GM12878 (cell line): Measurements from ENCODE around the gene PCGF6. TPM values are rescaled to one million over a fixed set of nuclear protein-coding genes. Genes with fewer than 3 reads are reported as not detected.

Experiments
- ATAC-seq: fragments of 200-7000 bp; cut with Tn5 transposase; 3 replicates; pipeline ENCODE4 v1.9.1; 2020; ENCODE audit warnings: mild to moderate bottlenecking, moderate library complexity
- BruUV-seq: library from RNA; stranded (reverse); fragments of 400-500 nt; replicated peaks from 2 replicates; lab custom pipeline; 2021; lab: Mats Ljungman, UMichigan
- CTCF ChIA-PET: fragments of 300-600 bp; sonication (Branson Sonifier 250); formaldehyde crosslinking; extraction: SDS; loops from one replicate; lab custom pipeline; 2021; ENCODE audit warnings: inconsistent platforms; lab: Yijun Ruan, JAX
- POLR2A ChIA-PET: fragments of 350-600 bp; formaldehyde crosslinking; extraction: SDS; loops from one replicate; lab custom pipeline; 2021; ENCODE audit warnings: inconsistent platforms; lab: Charles Lee
- RAD21 ChIA-PET: fragments of 300-600 bp; sonication (Branson Sonifier 250); formaldehyde crosslinking; loops from one replicate; lab custom pipeline; 2023; ENCODE audit warnings: antibody characterized with exemption; ENCODE audit not compliant: unreplicated experiment; lab: Charles Lee
- SMC1A ChIA-PET: fragments of 300-600 bp; sonication (Branson Sonifier 250); formaldehyde crosslinking; loops from one replicate; lab custom pipeline; 2023; ENCODE audit not compliant: unreplicated experiment, uncharacterized antibody; lab: Charles Lee
- DNase-seq: peaks from one replicate; pipeline ENCODE4 v3.0.0-alpha.2; 2011; ENCODE audit warnings: low read depth, low spot score
- FAIRE-seq: peaks from 3 replicates; lab custom pipeline; 2011; peaks lifted over from hg19 to GRCh38; lab: Jason Lieb, UNC
- H2AFZ ChIP-seq: 2 replicates; pipeline ENCODE4 v1.6.0; 2011; ENCODE audit warnings: low read depth, low read length, control low read depth; ENCODE audit not compliant: control insufficient read depth
- H3K27ac ChIP-seq: 2 replicates; pipeline ENCODE4 v1.5.1; 2011; ENCODE audit warnings: control low read depth; ENCODE audit not compliant: control insufficient read depth, insufficient read depth
- H3K27me3 ChIP-seq, 2 experiments: replicated peaks in 1 of 2; 2 replicates each; pipeline versions ENCODE4 v1.6.0 to v1.6.1; 2011; ENCODE audit warnings: low read length in 1 of 2; ENCODE audit not compliant: control insufficient read depth in 2 of 2, insufficient read depth in 2 of 2
- H3K36me3 ChIP-seq, 2 experiments: 2 replicates each; pipeline ENCODE4 v1.5.1; 2011; ENCODE audit warnings: low read length in 1 of 2; ENCODE audit not compliant: control insufficient read depth in 2 of 2, insufficient read depth in 2 of 2
- H3K4me1 ChIP-seq: 2 replicates; pipeline ENCODE4 v1.6.1; 2011; ENCODE audit warnings: mild to moderate bottlenecking, low read length, moderate library complexity, mixed read lengths; ENCODE audit not compliant: control insufficient read depth, insufficient read depth
- H3K4me2 ChIP-seq: 2 replicates; pipeline ENCODE4 v1.6.0; 2011; ENCODE audit warnings: control low read depth; ENCODE audit not compliant: control insufficient read depth, insufficient read depth
- H3K4me3 ChIP-seq: fragments of 200-600 bp; sonication (generic); 2 replicates; pipeline ENCODE4 v1.5.1; 2016
- H3K79me2 ChIP-seq: 2 replicates; pipeline ENCODE4 v1.6.0; 2011; ENCODE audit warnings: low read length; ENCODE audit not compliant: control insufficient read depth, insufficient read depth
- H3K9ac ChIP-seq: 2 replicates; pipeline ENCODE4 v1.8.0; 2011; ENCODE audit warnings: low read length, control low read depth, mixed read lengths; ENCODE audit not compliant: control insufficient read depth, insufficient read depth
- H3K9me3 ChIP-seq: replicated peaks from 3 replicates; pipeline ENCODE4 v1.5.1; 2011; ENCODE audit warnings: mild to moderate bottlenecking, low read length; ENCODE audit not compliant: control insufficient read depth, insufficient read depth
- H4K20me1 ChIP-seq: 2 replicates; pipeline ENCODE4 v1.6.0; 2011; ENCODE audit not compliant: control insufficient read depth, insufficient read depth
- WGBS: methylation state at CpG from one replicate; pipeline ENCODE4 v1.1.6; 2016; ENCODE audit warnings: low lambda C conversion rate; ENCODE audit not compliant: insufficient replicate concordance, insufficient coverage; ENCODE audit errors: missing lambda C conversion rate; 5-methylcytosine and 5-hydroxymethylcytosine counted together
- in situ Hi-C: fragments of 300-500 bp; cut with MboI; formaldehyde crosslinking; loops from 9 replicates; pipeline ENCODE4 v1.14.3; 2018; ENCODE audit warnings: mixed read lengths
- intact Hi-C: fragments of 100-400 bp; cut with micrococcal nuclease; formaldehyde crosslinking; loops from one replicate; pipeline ENCODE4 v1.14.2; 2022; ENCODE audit not compliant: unreplicated experiment
- polyA plus RNA-seq, 11 experiments: library from polyadenylated mRNA; depleted of rRNA in 4 of 11; unstranded in 6 of 11; stranded (reverse) in 5 of 11; fragments of >200 nt; fragmentation: Nextera tagmentation in 4 of 11; fragmentation: Illumina TruSeq in 1 of 11; extraction: Ambion mirVana in 4 of 11; extraction: Trizol in 1 of 11; gene quantifications; 1 replicate in 1 of 11; 2 replicates in 10 of 11; pipeline versions ENCODE4 v1.2.1 to v1.2.3, GENCODE V29; 2011 to 2016; ENCODE audit warnings: inconsistent platforms in 2 of 11, missing spikeins in 2 of 11, low read depth in 1 of 11
- total RNA-seq, 4 experiments: library from RNA; depleted of rRNA in 3 of 4; stranded (reverse); fragments of >200 nt in 3 of 4; fragmentation: Illumina TruSeq in 1 of 4; extraction: Trizol in 1 of 4; gene quantifications; 2 replicates each; pipeline versions ENCODE4 v1.2.1 to v1.2.3, GENCODE V29; 2013 to 2021
- TF ChIP-seq, protein P1 (sequence below): fragments of 450-650 bp; IDR thresholded peaks from 2 replicates; pipeline ENCODE4 v1.6.1; 2017; ENCODE audit warnings: mild to moderate bottlenecking, moderate library complexity
- TF ChIP-seq, protein P2 (sequence below): fragments of 450-650 bp; IDR thresholded peaks from 2 replicates; pipeline ENCODE4 v1.6.1; 2017; ENCODE audit warnings: low read depth, mild to moderate bottlenecking, moderate library complexity

PCGF6 gene
- total and polyA plus RNA-seq, 10 of the 15 experiments (the other 5 are each of a cell fraction or from before 2014, with no cell fraction given): 6.5 to 19.1 (median 12.7) TPM

DNA sequence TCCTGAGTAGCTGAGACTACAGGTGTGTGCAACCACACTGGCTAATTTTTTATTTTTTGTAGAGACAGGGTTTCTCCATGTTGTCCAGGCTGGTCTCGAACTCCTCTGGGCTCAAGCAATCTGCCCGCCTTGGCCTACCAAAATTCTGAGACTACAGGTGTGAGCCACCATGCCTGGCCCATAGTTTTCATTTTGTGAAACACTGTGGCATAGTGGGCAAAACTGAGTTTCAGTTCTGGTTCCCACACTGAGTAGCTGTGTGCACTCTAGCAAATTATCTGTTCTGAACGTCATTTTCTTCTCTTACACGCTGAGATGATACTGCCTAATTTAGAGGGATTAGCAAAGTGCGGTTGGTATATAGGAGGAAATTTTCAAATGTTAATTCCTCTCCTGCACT lies 31.8 kb upstream of the PCGF6 start (continued):
- TF ChIP-seq, protein P1, sequence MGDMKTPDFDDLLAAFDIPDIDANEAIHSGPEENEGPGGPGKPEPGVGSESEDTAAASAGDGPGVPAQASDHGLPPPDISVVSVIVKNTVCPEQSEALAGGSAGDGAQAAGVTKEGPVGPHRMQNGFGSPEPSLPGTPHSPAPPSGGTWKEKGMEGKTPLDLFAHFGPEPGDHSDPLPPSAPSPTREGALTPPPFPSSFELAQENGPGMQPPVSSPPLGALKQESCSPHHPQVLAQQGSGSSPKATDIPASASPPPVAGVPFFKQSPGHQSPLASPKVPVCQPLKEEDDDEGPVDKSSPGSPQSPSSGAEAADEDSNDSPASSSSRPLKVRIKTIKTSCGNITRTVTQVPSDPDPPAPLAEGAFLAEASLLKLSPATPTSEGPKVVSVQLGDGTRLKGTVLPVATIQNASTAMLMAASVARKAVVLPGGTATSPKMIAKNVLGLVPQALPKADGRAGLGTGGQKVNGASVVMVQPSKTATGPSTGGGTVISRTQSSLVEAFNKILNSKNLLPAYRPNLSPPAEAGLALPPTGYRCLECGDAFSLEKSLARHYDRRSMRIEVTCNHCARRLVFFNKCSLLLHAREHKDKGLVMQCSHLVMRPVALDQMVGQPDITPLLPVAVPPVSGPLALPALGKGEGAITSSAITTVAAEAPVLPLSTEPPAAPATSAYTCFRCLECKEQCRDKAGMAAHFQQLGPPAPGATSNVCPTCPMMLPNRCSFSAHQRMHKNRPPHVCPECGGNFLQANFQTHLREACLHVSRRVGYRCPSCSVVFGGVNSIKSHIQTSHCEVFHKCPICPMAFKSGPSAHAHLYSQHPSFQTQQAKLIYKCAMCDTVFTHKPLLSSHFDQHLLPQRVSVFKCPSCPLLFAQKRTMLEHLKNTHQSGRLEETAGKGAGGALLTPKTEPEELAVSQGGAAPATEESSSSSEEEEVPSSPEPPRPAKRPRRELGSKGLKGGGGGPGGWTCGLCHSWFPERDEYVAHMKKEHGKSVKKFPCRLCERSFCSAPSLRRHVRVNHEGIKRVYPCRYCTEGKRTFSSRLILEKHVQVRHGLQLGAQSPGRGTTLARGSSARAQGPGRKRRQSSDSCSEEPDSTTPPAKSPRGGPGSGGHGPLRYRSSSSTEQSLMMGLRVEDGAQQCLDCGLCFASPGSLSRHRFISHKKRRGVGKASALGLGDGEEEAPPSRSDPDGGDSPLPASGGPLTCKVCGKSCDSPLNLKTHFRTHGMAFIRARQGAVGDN: peak; percentile 22; the same call in 1 of the 2 replicates
- TF ChIP-seq, all 136 proteins: peak for 5

DNA sequence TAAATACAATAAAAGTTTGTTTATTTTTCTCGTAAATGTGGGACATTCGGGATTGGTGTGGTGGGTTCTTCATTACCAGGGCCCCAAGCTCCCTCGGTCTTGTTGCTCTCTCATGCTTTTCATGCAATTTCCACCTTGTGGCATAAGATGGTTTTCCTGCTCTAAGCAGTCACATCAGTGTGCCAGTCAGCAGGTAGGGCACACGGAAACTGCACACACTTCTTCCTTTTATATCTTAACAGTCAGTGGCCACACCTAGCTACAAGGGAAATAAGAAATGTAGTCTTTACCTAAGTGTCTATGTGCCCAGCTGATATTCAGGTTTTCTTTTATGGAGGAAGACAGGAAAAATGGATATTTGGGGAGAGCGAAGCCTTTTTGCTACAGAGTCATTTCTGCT lies 23.3 kb upstream of the PCGF6 start:
- TF ChIP-seq, protein P2, sequence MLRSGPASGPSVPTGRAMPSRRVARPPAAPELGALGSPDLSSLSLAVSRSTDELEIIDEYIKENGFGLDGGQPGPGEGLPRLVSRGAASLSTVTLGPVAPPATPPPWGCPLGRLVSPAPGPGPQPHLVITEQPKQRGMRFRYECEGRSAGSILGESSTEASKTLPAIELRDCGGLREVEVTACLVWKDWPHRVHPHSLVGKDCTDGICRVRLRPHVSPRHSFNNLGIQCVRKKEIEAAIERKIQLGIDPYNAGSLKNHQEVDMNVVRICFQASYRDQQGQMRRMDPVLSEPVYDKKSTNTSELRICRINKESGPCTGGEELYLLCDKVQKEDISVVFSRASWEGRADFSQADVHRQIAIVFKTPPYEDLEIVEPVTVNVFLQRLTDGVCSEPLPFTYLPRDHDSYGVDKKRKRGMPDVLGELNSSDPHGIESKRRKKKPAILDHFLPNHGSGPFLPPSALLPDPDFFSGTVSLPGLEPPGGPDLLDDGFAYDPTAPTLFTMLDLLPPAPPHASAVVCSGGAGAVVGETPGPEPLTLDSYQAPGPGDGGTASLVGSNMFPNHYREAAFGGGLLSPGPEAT: no peak
- Histone ChIP-seq H3K9me3 (no peaks in the 10 kb centered on the region), H3K27ac (peak overlapping the region; percentile 71), H3K36me3 (peaks cover 0 to 3% of the 10 kb centered on the region in 2 experiments; a peak in 1 of 4 replicates), H3K4me1 (peaks cover 20% of the 10 kb centered on the region), H4K20me1 (no peaks in the 10 kb centered on the region), H3K27me3 (no peaks in the 10 kb centered on the region), H3K4me3 (no peak overlapping the region), H3K9ac (no peak overlapping the region), H2AFZ (no peak overlapping the region), H3K79me2 (peaks cover 20% of the 10 kb centered on the region), H3K4me2 (no peak overlapping the region)
- CTCF ChIA-PET: interaction anchor here (1.2 to 1.4 kb wide), 3 partner anchors 10 to 453 kb away, joined by 3 to 5 read pairs (median 4); no protein-coding TSS in a partner anchor
- POLR2A ChIA-PET: interaction anchor here (0.6 to 1.0 kb wide), 3 partner anchors 21 to 304 kb away, joined by 3 to 7 read pairs (median 6); partner anchors contain the start of genes ATP5MK and PDCD11
- WGBS: 99% methylated on average over 5 of the region's 5 CpGs
- intact Hi-C loops (no loop called here), in situ Hi-C loops (no loop called here)
- no peak for ATAC-seq
- no peak for DNase-seq
- BruUV-seq: no TSS peak
- FAIRE-seq: no peak
- SMC1A ChIA-PET: interaction anchor here (0.6 to 2.6 kb wide), 4 partner anchors 10 to 519 kb away, joined by 4 to 10 read pairs (median 4); no protein-coding TSS in a partner anchor
- RAD21 ChIA-PET: interaction anchor here (0.7 kb wide), 1 partner anchor 38 kb away, joined by 3 read pairs; no protein-coding TSS in a partner anchor
